Kidney epithelial cell (primary cell): ENCODE measurements around the gene SMIM28. TPM values are rescaled to one million over a fixed set of nuclear protein-coding genes. Genes with fewer than 3 reads are reported as not detected.

Experiments used
- DNase-seq: peaks from one replicate; pipeline ENCODE4 v3.0.0-alpha.2; 2010; ENCODE audit warnings: low read depth
- H3K27me3 ChIP-seq: 2 replicates; pipeline ENCODE4 v1.6.0; 2011; ENCODE audit warnings: low read length; ENCODE audit not compliant: control insufficient read depth, insufficient read depth
- H3K36me3 ChIP-seq: 2 replicates; pipeline ENCODE4 v1.5.1; 2011; ENCODE audit warnings: low read length; ENCODE audit not compliant: control insufficient read depth, insufficient read depth
- H3K4me3 ChIP-seq: 2 replicates; pipeline ENCODE4 v1.5.1; 2011; ENCODE audit warnings: low read depth, mild to moderate bottlenecking, control low read depth, low read length
- total RNA-seq: library from RNA; depleted of rRNA; stranded (reverse); fragments of >200 nt; gene quantifications from 2 replicates; pipeline ENCODE4 v1.2.3, GENCODE V29; 2015
- TF ChIP-seq, protein P1 (sequence below): IDR thresholded peaks from 2 replicates; pipeline ENCODE4 v1.5.1; 2011; ENCODE audit warnings: mild to moderate bottlenecking, moderate library complexity, low read length, control low read depth, inconsistent platforms; ENCODE audit not compliant: insufficient read depth, poor library complexity, severe bottlenecking

The SMIM28 gene
- not detected in 2 replicates for total RNA-seq

DNA sequence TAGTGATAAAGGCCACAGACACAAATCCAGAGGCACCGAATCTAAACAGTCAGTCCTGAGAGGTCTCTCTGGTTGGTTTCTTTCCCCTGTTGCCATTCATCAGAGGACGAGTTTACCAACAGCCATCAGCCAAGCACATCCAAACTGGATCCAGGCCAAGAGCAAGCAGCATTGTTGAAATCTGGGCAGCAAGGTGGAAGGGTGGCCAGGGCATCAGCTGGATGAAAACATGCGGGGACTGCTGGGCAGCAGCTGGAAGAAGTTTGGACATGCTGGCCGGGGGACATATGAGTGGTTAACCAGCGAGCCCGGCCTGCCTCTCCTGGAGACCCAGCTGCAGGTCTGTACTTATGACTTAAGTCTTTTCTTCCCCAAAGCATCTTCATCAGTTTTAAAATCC, at the start of gene SMIM28:
Gene SMIM28 (plus strand): TSS at position 62 of the 400 bp plus-strand sequence. CDS start 168 bp downstream, at position 230.
- no peak for DNase-seq
- no peak within 1 kb of the TSS for H3K4me3 ChIP-seq
- H3K27me3 ChIP-seq: no peaks in the 10 kb centered on the region
- TF ChIP-seq, protein P1, sequence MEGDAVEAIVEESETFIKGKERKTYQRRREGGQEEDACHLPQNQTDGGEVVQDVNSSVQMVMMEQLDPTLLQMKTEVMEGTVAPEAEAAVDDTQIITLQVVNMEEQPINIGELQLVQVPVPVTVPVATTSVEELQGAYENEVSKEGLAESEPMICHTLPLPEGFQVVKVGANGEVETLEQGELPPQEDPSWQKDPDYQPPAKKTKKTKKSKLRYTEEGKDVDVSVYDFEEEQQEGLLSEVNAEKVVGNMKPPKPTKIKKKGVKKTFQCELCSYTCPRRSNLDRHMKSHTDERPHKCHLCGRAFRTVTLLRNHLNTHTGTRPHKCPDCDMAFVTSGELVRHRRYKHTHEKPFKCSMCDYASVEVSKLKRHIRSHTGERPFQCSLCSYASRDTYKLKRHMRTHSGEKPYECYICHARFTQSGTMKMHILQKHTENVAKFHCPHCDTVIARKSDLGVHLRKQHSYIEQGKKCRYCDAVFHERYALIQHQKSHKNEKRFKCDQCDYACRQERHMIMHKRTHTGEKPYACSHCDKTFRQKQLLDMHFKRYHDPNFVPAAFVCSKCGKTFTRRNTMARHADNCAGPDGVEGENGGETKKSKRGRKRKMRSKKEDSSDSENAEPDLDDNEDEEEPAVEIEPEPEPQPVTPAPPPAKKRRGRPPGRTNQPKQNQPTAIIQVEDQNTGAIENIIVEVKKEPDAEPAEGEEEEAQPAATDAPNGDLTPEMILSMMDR: no peak
- no peaks in the 10 kb centered on the region for H3K36me3 ChIP-seq

DNA sequence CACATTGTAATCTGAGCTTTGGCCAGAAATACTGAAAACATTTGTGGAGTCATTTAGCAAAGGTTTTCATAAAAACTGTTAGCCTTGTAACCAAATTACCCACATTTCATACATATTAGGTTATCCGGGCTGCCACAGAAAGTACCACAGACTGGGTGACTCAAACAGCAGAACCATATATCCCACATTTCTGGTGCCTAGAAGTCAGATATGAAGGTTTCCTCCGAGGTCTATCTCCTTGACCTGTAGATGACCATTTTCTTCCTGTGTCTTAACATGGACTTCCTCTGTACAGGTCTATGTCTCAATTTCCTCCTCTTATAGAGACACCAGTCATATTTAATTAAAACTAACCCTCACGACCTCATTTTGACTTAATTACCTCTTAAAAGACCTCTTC, 49.5 kb upstream of the SMIM28 start:
- DNase-seq: no peak
- TF ChIP-seq, protein P1: no peak
- Histone ChIP-seq H3K36me3 (no peaks in the 10 kb centered on the region), H3K4me3 (no peak overlapping the region), H3K27me3 (no peaks in the 10 kb centered on the region)

DNA sequence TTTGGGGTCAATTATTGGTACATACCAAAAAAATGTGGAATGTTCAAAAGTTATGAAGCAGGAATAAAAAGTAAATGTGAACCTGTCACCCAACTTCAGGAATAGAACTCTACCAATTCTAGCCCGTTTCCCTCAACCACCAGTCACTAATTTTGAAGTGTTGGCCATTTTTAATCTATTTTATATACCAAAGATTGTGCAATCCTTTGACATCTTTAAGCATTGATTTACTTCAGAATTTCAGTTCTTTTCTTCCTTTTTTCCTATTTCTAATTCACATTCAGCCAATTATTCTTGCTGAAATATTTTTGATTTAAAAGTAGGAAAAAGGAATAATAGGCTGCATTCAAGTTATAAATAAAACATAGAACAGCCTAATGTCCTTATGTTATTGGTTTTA, 46.9 kb upstream of the SMIM28 start:
- TF ChIP-seq, protein P1: no peak
- H3K27me3 ChIP-seq: no peaks in the 10 kb centered on the region
- no peak for DNase-seq
- H3K4me3 ChIP-seq: no peak overlapping the region
- H3K36me3 ChIP-seq: no peaks in the 10 kb centered on the region

DNA sequence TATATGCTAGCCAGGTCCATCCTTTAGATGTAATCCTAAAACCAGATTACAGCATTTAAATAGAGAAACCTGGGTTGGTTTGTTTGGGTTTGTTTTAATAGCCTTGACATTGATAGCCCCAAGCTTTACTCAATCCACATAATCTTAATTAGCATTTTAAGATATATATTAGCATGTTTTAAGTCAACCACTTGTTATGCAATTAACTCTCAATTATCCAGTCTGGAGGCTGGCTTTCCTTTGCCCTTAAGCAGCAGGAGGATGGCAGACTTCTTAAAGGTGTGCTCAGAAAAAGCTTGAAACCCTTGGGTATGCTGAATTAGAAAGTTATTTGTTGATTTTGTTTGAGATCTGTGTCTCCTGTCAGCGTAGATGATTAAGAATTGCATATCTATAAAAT, 46.3 kb upstream of the SMIM28 start:
- no peaks in the 10 kb centered on the region for H3K36me3 ChIP-seq
- no peak for DNase-seq
- H3K27me3 ChIP-seq: no peaks in the 10 kb centered on the region
- TF ChIP-seq, protein P1: no peak
- no peak overlapping the region for H3K4me3 ChIP-seq

DNA sequence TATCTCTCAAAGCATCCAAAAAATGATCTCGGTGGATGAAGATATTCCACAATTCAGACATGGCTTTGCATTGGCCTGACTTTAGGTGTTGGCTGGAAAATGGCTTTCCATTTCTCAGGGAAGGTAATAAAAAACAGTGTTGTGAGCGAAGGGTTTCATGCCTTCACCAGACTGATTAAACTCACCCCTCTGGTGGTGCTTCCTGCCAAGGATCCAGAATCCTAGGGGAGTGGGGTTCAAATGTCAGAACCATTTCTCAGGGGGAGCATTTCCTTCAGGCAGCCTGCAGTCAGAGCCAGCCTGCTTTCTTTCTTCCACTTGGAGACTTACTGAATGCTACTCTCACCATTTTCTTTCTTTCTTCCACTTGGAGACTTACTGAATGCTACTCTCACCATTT, 45.7 kb upstream of the SMIM28 start:
- DNase-seq: no peak
- Histone ChIP-seq H3K27me3 (no peaks in the 10 kb centered on the region), H3K4me3 (no peak overlapping the region), H3K36me3 (no peaks in the 10 kb centered on the region)
- TF ChIP-seq, protein P1: no peak

DNA sequence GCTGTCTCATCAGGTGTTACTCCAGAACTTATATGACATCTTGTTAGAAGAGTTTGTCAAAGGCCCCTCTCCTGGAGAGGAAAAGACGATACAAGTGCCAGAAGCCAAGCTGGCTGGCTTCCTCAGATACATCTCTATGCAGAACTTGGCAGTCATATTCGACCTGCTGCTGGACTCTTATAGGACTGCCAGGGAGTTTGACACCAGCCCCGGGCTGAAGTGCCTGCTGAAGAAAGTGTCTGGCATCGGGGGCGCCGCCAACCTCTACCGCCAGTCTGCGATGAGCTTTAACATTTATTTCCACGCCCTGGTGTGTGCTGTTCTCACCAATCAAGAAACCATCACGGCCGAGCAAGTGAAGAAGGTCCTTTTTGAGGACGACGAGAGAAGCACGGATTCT, 43.7 kb upstream of the SMIM28 start:
- Histone ChIP-seq H3K27me3 (no peaks in the 10 kb centered on the region), H3K4me3 (no peak overlapping the region), H3K36me3 (no peaks in the 10 kb centered on the region)
- no peak for DNase-seq
- TF ChIP-seq, protein P1: no peak
